Measurements from ENCODE around the gene GDPD5.

The GDPD5 gene

GRCh38 chr11:75500742-75501141, 25.0 kb downstream of the GDPD5 start:
- intact Hi-C loops (cut with DNase I) = no loop called here

GRCh38 chr11:75499423-75500190, 26.1 kb downstream of the GDPD5 start:
- no peak for DNase-seq
- intact Hi-C loops (cut with DNase I) = no loop called here

More at GRCh38 chr11:75500742-75501141, 25.0 kb downstream of the GDPD5 start:
- DNase-seq = no peak

DNA sequence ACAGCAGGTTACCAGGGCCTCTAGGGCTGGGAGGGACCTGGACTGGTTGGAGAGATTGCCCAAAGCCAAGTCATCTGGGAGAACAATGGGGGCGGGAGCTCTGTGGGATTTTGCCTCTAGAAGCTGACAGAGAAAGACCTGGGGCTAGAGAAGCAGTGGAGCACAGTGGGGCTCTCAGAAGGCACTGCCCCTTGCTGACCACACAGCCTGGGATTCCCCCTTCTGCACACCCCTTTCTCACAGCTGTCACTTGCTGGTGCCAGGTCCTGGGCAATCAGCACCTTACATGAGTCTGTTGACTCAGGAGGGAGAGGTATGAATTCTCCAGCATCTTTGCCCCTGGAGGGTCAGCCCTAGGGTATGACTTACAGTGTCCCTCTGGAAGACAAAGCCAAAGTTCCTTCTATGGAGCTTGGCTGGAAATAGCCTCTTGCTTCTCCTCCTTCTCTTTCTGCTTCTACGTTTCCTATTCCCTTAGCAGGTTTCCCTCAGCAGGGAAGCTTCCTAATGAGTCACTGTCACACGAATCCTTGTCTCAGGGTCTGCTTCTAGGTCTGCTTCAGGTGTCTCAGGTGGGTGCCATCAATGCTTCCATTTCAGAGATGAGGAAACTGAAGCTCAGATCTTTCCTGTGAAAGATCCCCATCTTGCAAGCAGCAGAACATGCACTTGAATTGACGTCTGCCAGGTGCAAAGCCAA, 27.0 kb downstream of the GDPD5 start:
- DNase-seq = no peak
- intact Hi-C loops (cut with DNase I) = no loop called here

DNA sequence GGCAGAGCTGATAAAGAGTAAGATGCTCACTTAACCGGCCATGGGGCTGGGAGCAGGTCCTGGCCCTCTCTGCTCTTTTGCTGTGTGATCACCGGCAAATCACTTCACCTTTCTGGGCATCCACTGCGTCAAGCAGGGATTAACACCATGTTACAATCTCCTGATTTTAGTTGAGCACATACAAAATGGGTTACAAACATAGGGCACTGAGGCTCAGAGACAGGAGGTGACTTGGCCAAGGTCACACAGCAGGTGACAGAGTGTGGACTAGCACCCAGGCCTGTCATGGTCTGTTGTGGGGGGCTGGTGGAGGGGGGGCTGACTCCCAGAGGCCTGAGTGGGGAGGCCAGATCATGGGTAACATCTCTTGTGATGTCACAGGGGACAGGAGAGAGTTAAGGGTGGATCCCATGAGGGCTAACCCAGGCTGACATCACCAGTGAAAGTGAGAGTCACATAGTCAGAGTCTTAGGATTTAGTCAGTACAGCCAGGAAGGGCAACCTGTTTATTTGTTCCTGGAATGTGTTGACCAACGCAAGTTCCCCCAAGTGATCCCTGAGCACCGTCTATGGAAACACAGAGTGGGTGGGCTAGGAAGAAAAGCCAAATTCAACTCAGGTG, 27.8 kb downstream of the GDPD5 start:
- no peak for DNase-seq
- intact Hi-C loops (cut with DNase I) = no loop called here

DNA sequence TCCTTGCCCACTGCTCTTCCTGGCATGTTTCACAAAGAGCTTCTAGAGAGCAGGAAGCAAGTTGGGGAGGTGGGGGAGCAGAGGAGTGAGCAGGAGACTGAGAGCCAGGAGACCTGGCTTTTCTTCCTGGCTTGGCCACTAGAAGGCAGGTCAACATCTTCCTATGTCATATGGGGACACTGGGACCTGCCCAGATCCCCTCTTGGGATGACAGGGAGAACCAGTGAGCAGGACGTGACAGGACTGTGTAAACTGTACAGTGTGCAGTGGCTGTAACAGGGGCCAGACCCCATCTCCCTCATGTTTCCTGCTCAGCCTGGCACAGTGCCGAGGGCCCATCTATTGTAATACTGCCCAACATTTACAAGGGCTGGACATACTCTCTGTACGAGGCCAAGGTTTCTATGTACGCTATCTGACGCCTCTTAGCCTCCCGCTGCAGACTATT, 29.4 kb downstream of the GDPD5 start:
- no peak for DNase-seq
- intact Hi-C loops (cut with DNase I) = no loop called here

- intact Hi-C loops (cut with DNase I) = no loop called here
- DNase-seq = no peak
These were observed 29.9 kb downstream of the GDPD5 start for GRCh38 chr11:75495749-75496304.

DNA sequence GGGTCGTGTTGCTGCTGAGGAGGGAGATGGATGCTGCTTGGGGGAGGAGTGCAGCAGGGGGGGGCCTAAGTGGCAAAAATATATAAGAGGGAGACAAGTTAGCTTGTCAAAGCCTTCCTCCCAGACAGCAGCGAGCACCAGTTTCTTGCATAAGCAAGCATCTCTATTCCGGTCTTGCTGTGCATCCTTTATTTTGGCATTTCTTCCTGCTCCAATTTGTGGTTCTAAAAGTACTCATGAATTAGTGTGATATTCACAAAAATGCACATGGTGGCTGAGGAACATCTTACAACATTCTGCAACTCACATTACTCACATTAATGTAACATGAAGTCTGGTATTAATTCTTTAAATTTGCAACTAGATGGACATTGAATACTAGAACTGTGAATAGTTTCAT, 32.1 kb downstream of the GDPD5 start:
- intact Hi-C loops (cut with DNase I) = no loop called here
- no peak for DNase-seq

GRCh38 chr11:75492181-75492820, 33.4 kb downstream of the GDPD5 start:
- DNase-seq = no peak
- intact Hi-C loops (cut with DNase I) = no loop called here

DNA sequence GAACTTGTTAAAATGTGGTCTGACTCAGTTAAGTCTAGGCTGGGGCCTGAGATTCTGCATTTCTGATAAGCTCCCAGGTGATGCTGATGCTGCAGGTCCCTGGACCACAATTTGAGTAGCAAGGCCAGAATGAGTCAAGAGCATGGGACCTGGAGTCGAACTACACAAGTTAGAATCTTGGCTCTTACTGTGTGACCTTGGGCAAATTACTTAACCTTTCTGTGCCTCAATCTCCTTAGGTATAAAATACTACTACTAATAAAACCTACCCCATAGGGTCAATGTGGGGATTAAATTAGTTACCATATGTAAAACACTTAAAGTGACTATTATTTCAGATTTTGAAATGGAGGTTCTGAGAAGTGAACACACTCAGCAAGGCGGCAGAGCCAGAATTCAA, 34.3 kb downstream of the GDPD5 start:
- no peak for DNase-seq
- intact Hi-C loops (cut with DNase I) = no loop called here

- intact Hi-C loops (cut with DNase I) = no loop called here
- DNase-seq = no peak
These were observed 35.2 kb downstream of the GDPD5 start for GRCh38 chr11:75490221-75491181.

GRCh38 chr11:75487365-75487764, 38.4 kb downstream of the GDPD5 start:
- intact Hi-C loops (cut with DNase I) = no loop called here
- no peak for DNase-seq

- intact Hi-C loops (cut with DNase I) = no loop called here
- DNase-seq = no peak
These were observed 40.0 kb downstream of the GDPD5 start for GRCh38 chr11:75485742-75486141.

- DNase-seq = no peak
- intact Hi-C loops (cut with DNase I) = no loop called here
These were observed 42.7 kb downstream of the GDPD5 start for GRCh38 chr11:75482931-75483469.

- intact Hi-C loops (cut with DNase I) = no loop called here
- no peak for DNase-seq
These were observed 43.7 kb downstream of the GDPD5 start for GRCh38 chr11:75481922-75482606.

DNA sequence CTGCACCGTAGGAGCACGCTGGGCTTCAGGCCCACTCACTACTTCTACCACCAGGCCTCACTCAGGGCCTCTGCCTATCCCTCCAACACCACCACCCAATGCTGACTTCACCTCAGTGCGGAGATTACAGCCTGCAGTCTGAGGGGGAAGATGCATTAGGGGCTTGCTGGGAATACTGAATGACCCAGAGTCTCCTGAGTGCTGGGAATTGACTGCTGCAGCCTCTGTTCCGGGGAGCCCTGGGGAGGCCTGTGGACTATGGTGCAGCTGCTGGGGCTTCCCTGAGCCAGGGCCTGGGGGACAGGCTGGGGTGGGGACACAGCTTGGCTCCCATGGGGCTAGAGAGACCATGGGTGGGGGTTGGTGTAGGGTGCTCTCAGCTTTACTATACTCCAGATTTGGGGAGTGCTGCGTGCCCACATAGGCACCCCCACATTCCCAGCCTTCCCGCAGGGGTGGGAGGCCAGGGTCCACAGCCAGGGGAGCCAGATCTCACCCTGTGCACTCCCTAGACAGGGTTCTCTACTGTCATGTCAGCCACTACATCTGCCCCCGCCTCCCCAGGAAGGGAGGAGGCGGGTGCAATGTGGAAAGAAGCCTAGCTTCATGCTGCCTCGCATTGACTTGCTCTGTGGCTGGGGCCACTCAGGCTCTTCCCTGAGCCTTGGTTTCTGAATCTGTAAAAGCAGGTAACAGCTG, 44.4 kb downstream of the GDPD5 start:
- intact Hi-C loops (cut with DNase I) = no loop called here
- peak in 27 of 42 donors; percentile 17 to 74 (median 39) for DNase-seq

DNA sequence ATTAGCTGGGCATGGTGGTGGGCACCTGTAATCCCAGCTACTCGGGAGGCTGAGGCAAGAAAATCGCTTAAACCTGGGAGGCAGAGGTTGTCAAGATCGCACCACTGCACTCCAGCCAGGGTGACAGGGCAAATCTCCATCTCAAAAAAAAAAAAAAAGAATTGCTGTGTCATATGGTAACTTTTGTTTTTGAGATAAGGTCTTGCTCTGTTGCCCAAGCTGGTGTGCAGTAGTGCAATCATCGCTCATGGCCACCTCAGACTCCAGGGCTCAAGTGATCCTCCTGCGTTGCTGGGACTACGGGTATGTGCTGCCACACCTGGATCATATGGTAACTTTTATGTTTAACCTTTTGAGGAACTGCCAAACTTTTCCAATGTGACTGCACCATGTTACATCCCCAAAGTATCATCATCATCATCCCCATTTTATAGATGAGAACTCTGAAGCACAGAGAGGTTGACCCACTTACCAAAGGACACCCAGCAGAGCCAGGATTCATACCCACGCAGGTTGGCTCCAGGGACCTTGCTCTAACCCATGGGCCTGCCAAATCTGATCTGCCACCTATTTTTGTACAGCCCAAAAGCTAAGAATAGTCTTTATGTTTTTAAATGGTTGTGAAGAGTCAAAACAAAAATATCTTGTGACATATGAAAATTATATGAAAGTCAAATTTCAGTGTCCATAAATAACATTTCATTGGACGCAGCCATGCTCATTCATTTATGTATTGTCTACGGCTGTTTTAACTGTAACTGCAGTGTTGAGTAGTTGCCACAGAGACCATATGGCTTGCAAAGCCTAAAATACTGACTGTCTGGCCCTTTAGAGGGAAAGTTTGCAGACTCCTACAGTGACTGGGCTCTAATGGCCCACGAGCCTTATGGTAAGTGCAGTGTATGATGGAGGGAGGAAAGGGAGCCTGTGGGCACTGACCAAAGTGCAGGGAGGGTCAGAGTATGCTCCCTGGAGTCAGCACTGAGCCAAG, 45.3 kb downstream of the GDPD5 start:
- no peak for DNase-seq
- intact Hi-C loops (cut with DNase I) = no loop called here

All from head of caudate nucleus (tissue), 42 donors.